GM19372 (cell line): Measurements from ENCODE around the gene AGAP1.

Experiments used
- ATAC-seq: cut with Tn5 transposase; IDR thresholded peaks from one replicate; pipeline ENCODE4 v1.9.1; 2021; ENCODE audit warnings: mild to moderate bottlenecking, low read depth, moderate library complexity; ENCODE audit not compliant: unreplicated experiment

The AGAP1 gene

GRCh38 chr2:235582081-235582686, 88.3 kb downstream of the AGAP1 start:
- no peak for ATAC-seq

GRCh38 chr2:235582729-235583128, 88.9 kb downstream of the AGAP1 start:
- no peak for ATAC-seq

GRCh38 chr2:235583144-235583543, 89.3 kb downstream of the AGAP1 start:
- ATAC-seq, result no peak

- no peak for ATAC-seq
These were observed 90.2 kb downstream of the AGAP1 start for GRCh38 chr2:235583925-235584637.

GRCh38 chr2:235584638-235585007, 90.8 kb downstream of the AGAP1 start:
- ATAC-seq, result no peak

GRCh38 chr2:235587202-235587601, 93.4 kb downstream of the AGAP1 start:
- ATAC-seq, result no peak

GRCh38 chr2:235588750-235589149, 94.9 kb downstream of the AGAP1 start:
- ATAC-seq, result no peak

- ATAC-seq, result no peak
These were observed 97.4 kb downstream of the AGAP1 start for GRCh38 chr2:235591231-235591730.

GRCh38 chr2:235591921-235592320, 98.1 kb downstream of the AGAP1 start:
- no peak for ATAC-seq

GRCh38 chr2:235592430-235592829, 98.6 kb downstream of the AGAP1 start:
- no peak for ATAC-seq

GRCh38 chr2:235592836-235593235, 99.0 kb downstream of the AGAP1 start:
- no peak for ATAC-seq

- no peak for ATAC-seq
These were observed 100.2 kb downstream of the AGAP1 start for GRCh38 chr2:235594041-235594440.

- no peak for ATAC-seq
These were observed 101.1 kb downstream of the AGAP1 start for GRCh38 chr2:235594964-235595363.

GRCh38 chr2:235595422-235596010, 101.7 kb downstream of the AGAP1 start:
- ATAC-seq, result peak; percentile 56

- no peak for ATAC-seq
These were observed 102.4 kb downstream of the AGAP1 start for GRCh38 chr2:235596272-235596671.

- ATAC-seq, result no peak
These were observed 103.3 kb downstream of the AGAP1 start for GRCh38 chr2:235597081-235597615.

GRCh38 chr2:235598026-235598425, 104.2 kb downstream of the AGAP1 start:
- ATAC-seq, result no peak

- no peak for ATAC-seq
These were observed 105.0 kb downstream of the AGAP1 start for GRCh38 chr2:235598532-235599531.

GRCh38 chr2:235599596-235600338, 105.9 kb downstream of the AGAP1 start:
- no peak for ATAC-seq

GRCh38 chr2:235600406-235600805, 106.6 kb downstream of the AGAP1 start:
- ATAC-seq, result no peak
